ENCODE data around the gene MYLK.

Gene MYLK

DNA sequence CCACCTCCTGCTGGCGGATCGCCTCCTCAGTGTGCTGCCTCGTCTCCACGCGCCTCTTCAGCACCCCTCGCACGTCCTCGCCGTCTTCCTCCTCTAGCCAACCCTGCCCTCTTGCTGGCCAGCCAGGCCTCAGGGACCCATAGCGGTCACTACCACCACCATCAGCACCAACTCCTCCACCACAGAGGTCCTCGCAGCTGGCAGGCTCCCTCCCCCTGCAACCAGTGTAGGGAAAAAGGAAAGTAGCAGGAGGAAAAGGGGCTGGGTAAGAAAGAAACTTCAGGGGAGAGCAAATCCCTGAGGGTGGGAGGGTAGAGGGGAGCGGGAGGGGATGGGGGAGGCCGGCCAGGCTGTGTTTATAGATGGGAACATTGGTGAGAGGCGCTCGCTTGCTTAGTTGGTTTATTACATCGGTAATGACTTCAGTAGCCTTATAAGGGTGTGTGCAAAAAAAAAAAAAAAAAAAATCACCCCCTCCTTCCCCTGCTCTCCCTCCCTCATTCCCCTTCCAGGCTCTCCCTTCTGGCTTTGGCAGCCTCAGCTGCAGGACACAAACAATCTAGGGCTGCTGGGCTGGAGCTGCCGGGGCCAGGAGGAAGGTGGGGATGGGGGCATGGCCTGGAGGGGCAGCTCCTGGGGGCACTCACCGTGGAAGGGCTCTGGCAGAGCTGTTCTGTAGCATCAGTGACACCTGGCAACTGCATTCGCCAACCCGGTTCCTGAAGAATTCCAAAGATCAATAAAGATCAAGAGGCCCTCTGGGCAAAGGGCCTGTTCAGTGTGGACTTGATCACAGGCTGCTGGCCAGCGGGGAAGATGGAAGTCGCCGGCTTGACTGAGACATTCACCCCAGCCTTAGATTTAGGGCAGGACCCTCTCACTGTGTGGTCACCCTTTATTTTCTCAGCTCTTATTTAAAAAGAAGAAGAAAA lies 183.1 kb downstream of the MYLK start:
- no peak for DNase-seq

DNA sequence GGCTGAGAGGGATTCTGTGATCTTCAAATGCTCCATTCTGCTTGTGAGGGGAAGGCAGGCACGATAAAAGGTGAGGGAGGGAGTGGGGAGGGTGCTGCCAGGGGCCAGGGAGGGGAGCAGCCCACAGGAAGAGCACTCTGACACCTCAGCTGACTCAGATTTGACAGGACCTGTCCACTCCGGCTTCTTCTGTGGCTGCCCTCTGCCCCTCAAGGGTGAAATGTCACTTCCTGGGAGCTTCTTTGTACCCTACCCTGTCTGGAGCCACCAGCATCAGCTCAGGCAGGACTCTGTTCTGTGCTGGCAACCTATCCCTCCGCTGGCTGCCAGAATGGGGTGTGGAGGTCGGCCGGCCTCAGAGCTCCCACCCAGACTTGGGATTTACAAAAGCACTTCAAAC lies 185.3 kb downstream of the MYLK start:
- no peak for DNase-seq

- DNase-seq = no peak
These were observed 187.3 kb downstream of the MYLK start for GRCh38 chr3:123696808-123697207.

DNA sequence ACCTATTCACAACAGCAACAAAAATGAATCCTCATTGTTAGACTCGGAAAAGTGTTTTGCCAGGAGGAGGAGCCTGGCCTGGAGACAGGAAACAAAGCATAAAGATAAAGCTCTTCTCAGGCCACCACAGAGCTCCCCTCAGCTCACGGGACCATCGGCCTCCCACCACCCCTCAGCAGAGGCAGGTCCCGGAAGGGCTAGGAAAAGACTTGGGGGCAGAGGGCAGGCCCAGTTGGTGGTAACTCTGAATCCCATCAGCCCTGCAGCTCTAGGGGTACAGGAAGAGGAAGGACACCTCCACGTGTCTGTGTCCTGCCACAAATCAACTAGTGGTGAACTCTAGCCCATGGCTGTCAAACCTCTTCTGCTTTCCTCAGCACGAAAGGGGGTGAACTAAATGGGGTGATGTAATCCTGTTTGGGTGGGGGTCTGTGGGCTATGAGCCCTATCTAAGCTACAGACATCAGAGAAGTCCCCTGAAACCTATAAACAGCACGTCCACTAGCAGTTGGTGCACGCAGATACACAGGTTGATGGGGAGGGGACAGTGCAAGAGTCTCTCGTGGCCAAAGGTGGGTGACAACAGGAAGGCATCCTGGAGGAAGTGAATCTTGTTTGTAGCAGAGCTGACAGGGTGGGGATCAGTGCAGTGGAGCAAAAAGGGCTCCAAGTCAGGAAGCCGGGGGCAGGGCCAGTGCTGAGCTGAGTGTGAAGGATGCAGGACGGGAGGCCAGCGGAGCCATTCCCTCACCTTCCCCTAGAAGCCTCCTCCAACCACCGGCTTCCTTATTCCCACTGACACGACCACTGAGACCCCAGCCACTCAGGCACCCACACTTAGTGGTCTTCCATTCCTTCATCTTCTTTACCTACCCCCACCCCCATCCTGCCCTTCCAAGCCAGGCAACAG lies 188.1 kb downstream of the MYLK start:
- DNase-seq = no peak

- DNase-seq = no peak
These were observed 189.0 kb downstream of the MYLK start for GRCh38 chr3:123695152-123695551.

- no peak for DNase-seq
These were observed 189.6 kb downstream of the MYLK start for GRCh38 chr3:123694366-123695087.

GRCh38 chr3:123693584-123694190 lies 190.4 kb downstream of the MYLK start:
- DNase-seq = no peak

GRCh38 chr3:123692671-123693070 lies 191.5 kb downstream of the MYLK start:
- DNase-seq = no peak

GRCh38 chr3:123692041-123692440 lies 192.1 kb downstream of the MYLK start:
- DNase-seq = no peak

DNA sequence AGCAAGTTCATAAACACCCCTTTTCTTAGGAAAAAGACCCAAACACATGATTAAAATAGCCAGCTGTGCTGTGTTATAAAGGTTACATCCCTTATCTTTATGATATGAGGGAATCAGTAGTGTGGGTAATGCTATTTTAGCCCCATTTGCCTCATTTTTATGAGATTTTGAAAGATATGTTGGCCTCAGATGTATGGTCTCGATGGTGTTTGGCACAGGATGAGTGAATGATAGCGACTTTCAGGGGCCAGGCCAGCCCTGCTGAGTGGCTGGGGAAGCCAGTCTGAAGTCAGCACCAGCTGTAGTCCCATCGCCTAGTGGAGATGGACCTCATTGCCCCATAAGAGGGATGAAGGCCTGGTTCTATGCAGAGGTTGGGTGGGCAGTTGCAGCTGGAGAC lies 194.3 kb downstream of the MYLK start:
- DNase-seq = no peak

DNA sequence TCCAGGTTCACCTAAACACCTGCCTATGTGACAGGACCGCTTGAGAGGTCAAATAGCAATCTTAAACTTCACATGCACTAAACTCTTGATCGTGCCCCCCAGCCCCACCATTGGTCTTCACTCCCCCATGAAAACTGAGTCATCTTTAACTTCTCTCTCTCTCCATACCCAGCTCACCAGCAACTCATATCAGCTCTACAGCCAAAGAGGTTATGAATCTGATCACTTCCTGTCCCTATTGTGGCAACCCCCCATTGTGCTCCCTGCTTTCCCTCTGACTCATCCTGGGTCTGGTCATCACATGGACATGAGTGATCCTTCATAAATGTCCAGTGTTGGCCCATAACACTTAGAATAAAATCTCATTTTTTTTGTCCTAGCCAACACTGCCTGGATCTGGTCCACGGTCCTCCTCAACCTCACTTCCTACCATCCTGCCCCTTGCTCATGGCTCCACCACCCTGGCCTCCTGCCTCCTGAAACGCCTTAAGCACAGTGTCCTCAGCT lies 195.8 kb downstream of the MYLK start:
- DNase-seq = no peak

- DNase-seq = no peak
These were observed 196.8 kb downstream of the MYLK start for GRCh38 chr3:123687286-123687685.

DNA sequence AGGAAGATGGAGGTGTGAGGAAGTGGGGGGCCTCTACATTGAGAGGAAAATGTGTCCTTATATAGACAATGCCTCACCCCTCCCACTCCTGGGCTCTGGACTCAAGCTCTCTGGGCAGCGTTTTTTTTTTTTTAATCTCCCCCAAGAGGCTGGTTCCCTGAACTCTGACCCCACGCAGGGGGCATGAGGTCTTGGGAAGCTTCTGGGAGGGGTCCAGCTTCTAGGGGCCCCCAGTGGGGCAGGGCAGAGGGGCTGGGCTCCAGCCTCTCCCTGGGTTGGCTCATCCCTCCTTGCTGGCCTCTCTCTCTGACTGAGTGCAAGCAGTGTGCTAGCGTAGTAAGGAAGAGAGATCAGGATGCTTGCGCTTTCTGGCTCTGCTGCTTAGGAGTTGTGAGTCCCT lies 197.9 kb downstream of the MYLK start:
- DNase-seq = no peak

DNA sequence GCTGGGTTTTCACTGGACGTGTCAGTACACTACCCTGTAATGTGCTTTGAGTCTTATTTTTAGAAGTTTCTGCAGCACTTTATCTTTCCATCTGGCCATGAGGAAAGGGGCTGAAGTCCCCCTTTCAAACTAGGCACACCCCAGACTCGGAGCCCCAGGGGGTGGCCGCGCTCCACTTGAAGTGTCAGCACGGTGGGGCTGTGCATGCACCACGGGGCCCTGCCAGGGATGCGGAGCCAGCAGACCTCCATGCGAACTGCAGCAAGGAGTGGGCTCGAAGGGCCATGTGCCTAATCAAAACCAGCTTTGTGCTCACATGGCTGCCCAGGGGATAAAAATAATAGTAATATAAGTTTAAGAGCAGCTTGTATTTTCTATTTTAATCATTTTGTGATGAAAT lies 198.4 kb downstream of the MYLK start:
- no peak for DNase-seq

- no peak for DNase-seq
These were observed 199.5 kb downstream of the MYLK start for GRCh38 chr3:123684636-123685035.

DNA sequence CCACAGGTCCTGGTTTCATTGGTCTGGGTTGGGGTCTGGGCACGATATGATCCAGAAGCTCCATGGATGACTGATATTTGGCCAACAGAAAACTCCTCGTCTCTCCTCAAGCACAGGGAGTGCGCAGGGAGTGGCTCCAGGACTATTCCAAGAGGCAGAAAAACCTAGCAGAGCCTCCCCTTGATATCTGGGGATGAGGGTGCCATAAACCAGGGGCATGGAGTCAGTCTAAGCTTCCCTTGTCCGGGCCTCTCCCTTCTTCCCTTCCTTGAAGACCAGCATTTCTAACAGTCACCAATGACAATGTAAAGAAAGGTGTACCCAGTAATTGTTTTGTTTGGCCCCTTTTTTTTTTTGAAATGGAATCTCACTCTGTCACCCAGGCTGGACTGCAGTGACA lies 199.9 kb downstream of the MYLK start:
- DNase-seq = no peak

DNA sequence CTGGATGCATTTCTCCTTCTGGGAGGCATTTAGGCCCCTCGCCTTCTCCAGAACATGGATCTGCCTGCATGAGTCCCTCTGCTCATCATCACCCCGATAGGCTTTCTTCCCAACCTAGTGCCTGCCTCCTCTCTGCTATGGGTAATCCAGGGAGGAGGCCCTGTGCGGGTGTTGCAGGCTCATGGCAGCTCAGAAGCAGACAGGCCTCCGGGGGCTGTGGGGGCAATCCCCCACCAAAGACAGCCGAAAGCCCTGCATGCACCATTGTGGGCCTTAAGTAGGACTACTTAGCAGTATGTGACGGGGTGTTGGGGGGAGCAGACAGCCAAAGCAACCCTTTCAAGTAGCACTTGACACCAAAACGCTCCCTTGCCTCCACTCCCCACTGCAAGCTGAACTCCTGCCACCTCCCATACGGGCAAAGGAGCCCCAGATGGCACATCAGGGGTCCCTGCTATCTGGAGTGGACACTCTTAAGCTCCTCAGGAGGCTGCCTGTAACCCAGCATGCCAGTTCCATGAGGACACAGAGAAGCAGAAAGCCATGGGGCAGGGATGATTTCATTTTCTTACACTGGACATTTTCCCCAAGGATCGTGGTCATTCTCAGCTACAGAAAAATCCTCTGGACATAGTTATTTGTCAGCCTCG lies 200.5 kb downstream of the MYLK start:
- DNase-seq = no peak

DNA sequence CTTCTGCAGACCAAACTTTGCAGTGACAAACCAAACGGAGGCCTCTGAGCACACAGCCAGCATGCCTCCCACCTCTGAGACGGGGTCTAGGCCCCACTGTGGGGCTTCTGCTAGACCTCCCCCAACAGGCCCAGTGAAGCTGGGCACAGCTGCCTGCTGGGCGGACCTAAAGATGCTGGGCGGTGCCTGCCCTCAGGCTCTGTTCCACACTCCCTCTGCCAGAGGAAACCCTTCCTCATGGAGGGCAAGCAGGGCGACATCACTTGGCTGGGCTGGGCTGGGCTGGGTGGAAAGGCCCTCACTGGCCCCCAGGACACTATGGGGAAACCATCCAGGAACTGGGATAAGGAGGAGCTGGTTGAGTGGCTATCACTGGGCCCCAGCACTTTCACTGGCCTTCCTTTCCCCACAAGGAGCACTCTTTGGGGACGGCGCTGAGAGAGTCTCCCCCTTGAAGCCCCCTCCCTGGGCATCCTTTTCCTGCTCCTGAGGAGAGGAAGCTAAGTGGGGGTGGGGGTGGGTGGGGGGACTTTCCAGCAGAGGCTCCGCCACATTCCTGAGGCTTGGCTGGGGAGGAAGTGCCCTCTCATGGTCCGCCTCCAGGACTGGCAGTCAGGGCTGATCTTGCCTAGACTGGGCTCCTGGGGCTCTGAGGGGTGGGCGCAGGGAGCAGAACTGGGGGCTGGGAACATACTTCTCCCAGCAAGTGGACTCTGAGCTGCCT lies 201.2 kb downstream of the MYLK start:
- DNase-seq = no peak

DNA sequence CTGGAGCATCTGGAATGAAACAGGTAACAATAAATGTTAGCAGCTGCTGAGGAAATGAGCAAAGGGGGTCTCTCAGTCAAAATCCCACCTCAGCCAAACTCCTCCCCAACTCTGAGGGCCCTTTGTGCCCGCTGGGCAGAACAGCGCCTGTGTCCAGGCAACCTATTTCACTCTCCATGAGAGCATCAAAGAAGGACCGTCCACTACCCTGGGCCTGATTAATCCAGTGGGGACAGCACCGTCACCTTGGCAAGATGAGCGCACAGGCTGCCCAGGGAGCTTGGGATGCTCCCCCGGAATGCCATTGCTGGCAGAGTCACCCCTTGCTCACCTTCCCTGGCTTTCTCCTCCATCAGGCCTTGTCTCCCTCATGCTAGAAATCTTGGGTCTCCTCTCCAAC lies 201.8 kb downstream of the MYLK start:
- no peak for DNase-seq

- DNase-seq = no peak
These were observed 204.3 kb downstream of the MYLK start for GRCh38 chr3:123679712-123680386.
